Right atrium auricular region (tissue), 2 donors: ENCODE data around the gene DPP10. TPM values are rescaled to one million over a fixed set of nuclear protein-coding genes. Genes with fewer than 3 reads are reported as not detected.

ENCODE experiments used
- DNase-seq: peaks from one replicate; pipeline ENCODE4 v3.0.0-alpha.2; 2019; ENCODE audit warnings: low spot score
- H3K27ac ChIP-seq, 2 donors: fragments of 200-600 bp; sonication (generic); 1 replicate in 1 of 2; 2 replicates in 1 of 2; pipeline ENCODE4 v1.5.1; 2016 to 2019
- H3K27me3 ChIP-seq, 2 donors: fragments of 200-600 bp; sonication (generic); one replicate each; pipeline versions ENCODE4 v1.5.1 to v1.6.0; 2017 to 2019
- H3K36me3 ChIP-seq: fragments of 200-600 bp; sonication (generic); one replicate; pipeline ENCODE4 v1.5.1; 2016
- H3K4me1 ChIP-seq, 2 donors: fragments of 200-600 bp; sonication (generic); one replicate each; pipeline versions ENCODE4 v1.5.1 to v1.6.0; 2017 to 2019
- H3K4me3 ChIP-seq, 2 donors: fragments of 200-600 bp; sonication (generic); 1 replicate in 1 of 2; 2 replicates in 1 of 2; pipeline ENCODE4 v1.5.1; 2017 to 2019; ENCODE audit warnings: mild to moderate bottlenecking in 1 of 2, moderate library complexity in 1 of 2
- H3K9me3 ChIP-seq, 2 donors: fragments of 200-600 bp; sonication (generic); one replicate each; pipeline ENCODE4 v1.5.1; 2019
- total RNA-seq, 2 donors: library from RNA; depleted of rRNA; stranded (reverse); fragments of >200 nt; gene quantifications; one replicate each; pipeline ENCODE4 v1.1.0, GENCODE V29; 2016
- TF ChIP-seq, protein P1 (sequence below), 2 donors: fragments of 200-600 bp; sonication (generic); IDR thresholded peaks; one replicate each; pipeline ENCODE4 v1.5.1; 2019; ENCODE audit warnings: antibody characterized with exemption in 2 of 2

The DPP10 gene
- total RNA-seq, 2 donors from 2014 or later = not detected

DNA sequence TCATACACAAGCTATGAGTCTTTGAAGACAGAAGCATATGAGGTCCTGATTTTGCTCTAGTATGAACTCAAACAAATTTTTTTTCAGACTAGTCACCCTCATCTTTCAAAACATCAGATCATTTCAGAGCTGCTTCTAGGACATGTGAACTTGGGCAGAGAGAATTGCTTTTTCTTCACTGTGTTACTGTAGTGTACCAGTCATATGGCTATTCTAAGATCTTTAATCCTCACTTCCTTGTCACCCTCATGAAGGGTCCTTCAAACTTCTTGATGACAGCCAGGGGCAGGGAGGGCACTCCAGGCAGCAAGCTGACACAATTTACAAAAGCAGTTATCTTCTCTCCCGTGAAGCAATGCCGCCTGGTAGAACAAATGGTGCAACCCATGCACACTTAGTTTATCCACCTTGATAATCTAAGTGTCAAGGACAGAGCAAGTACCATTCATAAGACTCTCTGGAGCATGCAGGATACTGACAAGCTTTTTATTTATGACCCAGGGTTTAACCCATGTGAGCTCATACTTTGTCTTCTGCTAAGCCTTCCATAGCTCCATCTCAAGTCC, 200.6 kb downstream of the DPP10 start:
- no peak for DNase-seq
- no peaks in the 10 kb centered on the region for H3K36me3 ChIP-seq
- no peak overlapping the region for H3K4me3 ChIP-seq
- H3K4me1 ChIP-seq = no peaks in the 10 kb centered on the region
- TF ChIP-seq, protein P1, sequence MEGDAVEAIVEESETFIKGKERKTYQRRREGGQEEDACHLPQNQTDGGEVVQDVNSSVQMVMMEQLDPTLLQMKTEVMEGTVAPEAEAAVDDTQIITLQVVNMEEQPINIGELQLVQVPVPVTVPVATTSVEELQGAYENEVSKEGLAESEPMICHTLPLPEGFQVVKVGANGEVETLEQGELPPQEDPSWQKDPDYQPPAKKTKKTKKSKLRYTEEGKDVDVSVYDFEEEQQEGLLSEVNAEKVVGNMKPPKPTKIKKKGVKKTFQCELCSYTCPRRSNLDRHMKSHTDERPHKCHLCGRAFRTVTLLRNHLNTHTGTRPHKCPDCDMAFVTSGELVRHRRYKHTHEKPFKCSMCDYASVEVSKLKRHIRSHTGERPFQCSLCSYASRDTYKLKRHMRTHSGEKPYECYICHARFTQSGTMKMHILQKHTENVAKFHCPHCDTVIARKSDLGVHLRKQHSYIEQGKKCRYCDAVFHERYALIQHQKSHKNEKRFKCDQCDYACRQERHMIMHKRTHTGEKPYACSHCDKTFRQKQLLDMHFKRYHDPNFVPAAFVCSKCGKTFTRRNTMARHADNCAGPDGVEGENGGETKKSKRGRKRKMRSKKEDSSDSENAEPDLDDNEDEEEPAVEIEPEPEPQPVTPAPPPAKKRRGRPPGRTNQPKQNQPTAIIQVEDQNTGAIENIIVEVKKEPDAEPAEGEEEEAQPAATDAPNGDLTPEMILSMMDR (IDR thresholded peaks at IDR 0.05) = no peak
- H3K27me3 ChIP-seq = no peaks in the 10 kb centered on the region
- H3K9me3 ChIP-seq = peaks cover 0 to 6% of the 10 kb centered on the region in 2 donors
- H3K27ac ChIP-seq = no peak overlapping the region

DNA sequence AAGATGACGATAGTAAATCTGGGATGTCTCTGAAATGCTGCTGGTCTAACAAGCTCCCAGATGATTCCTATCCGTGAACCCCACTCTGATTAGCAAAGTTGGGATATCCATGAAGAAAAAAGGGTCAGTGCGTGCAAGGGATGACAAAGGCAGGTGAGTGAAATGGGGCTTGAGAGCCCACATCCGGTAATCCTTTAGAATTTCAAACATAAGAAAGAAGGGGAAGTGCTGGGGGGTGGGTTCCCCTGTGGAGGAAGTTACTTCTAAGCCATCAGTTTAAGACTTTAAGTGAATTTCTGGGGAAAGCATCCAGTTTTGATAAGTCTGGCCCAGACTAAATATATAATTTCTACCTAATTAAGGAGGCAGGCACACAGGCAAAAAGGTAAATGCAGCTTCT, 209.5 kb downstream of the DPP10 start:
- Histone ChIP-seq H3K27ac (no peak overlapping the region), H3K27me3 (no peaks in the 10 kb centered on the region), H3K4me1 (no peaks in the 10 kb centered on the region), H3K4me3 (no peak overlapping the region), H3K9me3 (no peaks in the 10 kb centered on the region), H3K36me3 (no peaks in the 10 kb centered on the region)
- TF ChIP-seq, protein P1 (IDR thresholded peaks at IDR 0.05) = no peak
- DNase-seq = no peak

DNA sequence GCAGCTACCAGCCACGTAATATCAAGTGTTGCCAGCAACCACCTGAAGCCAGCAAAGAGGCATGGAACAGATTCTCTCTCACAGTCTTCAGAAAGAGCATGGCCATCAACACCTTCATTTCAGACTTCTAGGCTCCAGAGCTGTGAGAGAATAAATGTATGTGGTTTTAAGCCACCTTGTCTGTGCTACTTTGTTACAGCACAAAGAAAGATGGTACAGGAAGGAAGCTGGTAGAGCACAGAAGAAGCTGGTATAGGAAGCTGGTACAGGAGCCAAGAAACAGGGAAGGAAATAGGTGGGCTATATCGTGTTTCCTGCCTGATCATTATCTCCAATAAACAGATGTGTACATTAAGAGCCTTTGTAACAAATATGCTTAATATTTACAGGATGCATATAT, 217.4 kb downstream of the DPP10 start:
- H3K4me3 ChIP-seq = no peak overlapping the region
- TF ChIP-seq, protein P1 (IDR thresholded peaks at IDR 0.05) = no peak
- H3K36me3 ChIP-seq = no peaks in the 10 kb centered on the region
- H3K9me3 ChIP-seq = no peaks in the 10 kb centered on the region
- peaks cover 0 to 8% of the 10 kb centered on the region in 2 donors for H3K4me1 ChIP-seq
- no peak overlapping the region for H3K27ac ChIP-seq
- H3K27me3 ChIP-seq = no peaks in the 10 kb centered on the region
- no peak for DNase-seq

DNA sequence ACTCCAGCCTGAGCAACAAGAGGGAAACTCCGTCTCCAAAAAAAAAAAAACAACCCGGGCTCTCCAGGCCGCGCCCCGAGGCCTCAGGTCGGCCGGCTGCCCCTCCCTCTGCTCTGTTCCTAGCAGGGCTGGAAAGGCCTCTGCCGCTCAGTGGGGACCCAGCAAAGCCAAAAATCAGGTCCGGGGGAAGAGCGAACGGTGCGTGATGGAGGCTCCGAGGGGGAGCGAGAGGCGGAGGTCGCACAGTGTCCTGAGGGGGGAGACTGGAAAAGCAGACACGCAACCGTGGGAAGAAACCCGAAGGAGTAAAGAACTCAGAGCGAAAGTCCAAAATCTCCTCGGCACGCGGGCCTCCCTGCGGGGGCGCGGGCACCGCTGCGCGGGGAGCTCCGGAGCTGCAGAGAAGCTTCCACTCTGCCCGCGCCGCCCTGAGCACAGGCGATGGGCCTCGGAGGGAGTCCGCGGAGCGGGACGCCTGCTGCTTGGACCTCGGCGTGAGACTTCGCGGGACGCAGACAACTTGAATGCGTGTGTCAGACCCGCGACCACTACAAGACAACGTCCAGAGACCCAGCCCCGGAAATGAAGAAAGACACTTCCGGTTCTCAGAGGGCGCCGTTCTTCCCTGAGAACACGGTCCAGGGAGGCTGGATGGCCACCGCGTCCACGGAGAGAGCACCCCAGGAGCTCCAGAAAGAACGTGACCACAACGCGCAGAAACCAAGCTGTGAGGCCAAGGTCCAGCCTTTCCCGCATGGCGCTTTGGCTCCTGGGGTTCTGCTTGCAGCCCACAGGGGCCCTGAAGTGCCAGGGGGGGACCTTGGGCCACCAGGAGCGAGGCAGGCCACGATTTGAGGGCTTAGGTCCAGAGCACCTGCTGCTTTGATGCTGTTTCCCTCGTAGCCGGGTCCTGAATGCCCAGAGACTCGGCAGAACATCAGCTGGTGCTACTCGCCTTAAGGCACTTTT, 219.8 kb downstream of the DPP10 start:
- TF ChIP-seq, protein P1 (IDR thresholded peaks at IDR 0.05) = no peak
- H3K27ac ChIP-seq = no peak overlapping the region
- H3K4me3 ChIP-seq = peak overlapping the region; percentile 36 to 58
- no peak for DNase-seq
- peaks cover 0 to 8% of the 10 kb centered on the region in 2 donors for H3K4me1 ChIP-seq
- H3K27me3 ChIP-seq = no peaks in the 10 kb centered on the region
- H3K36me3 ChIP-seq = no peaks in the 10 kb centered on the region
- no peaks in the 10 kb centered on the region for H3K9me3 ChIP-seq

DNA sequence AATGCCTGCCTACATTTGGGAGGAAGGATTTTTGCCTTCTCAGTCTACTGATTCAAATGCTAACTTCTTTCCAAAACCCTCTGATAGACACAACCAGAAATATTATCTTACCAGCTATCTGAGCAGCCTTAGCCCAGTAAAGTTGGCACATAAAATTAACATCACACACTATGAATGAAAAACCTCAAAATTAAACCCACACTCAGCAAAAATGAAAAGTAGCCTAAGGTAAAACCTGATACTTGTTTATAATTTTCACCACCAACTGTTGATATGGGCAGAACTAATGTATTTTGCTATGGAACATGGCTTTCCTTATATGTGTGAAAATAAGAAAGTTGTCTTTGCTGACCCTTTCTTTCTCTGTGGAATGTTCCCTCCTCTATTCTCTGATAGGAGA, 226.0 kb downstream of the DPP10 start:
- Histone ChIP-seq H3K4me1 (no peaks in the 10 kb centered on the region), H3K36me3 (no peaks in the 10 kb centered on the region), H3K4me3 (no peak overlapping the region), H3K27me3 (no peaks in the 10 kb centered on the region), H3K27ac (no peak overlapping the region), H3K9me3 (no peaks in the 10 kb centered on the region)
- no peak for DNase-seq
- TF ChIP-seq, protein P1 (IDR thresholded peaks at IDR 0.05) = no peak
